Heart right ventricle (tissue), 16 donors: ENCODE measurements around the gene KMT2C. TPM values are rescaled to one million over a fixed set of nuclear protein-coding genes. Genes with fewer than 3 reads are reported as not detected.
"Not testable (repeated sequence)": the region's sequence is repeated elsewhere in the genome, so short reads cannot be mapped to it uniquely, and the experiment has no call there.

Experiments
- ATAC-seq, 8 donors: fragments of 200-7000 bp; cut with Tn5 transposase; one replicate each; pipeline ENCODE4 v1.9.1; 2020; ENCODE audit warnings: mild to moderate bottlenecking in 8 of 8, moderate library complexity in 8 of 8, moderate number of reproducible peaks in 1 of 8
- DNase-seq, 2 donors: peaks; one replicate each; pipeline ENCODE4 v3.0.0-alpha.2; 2020
- H3K27ac ChIP-seq, 10 donors: fragments of 200-600 bp; sonication (generic) in 2 of 10; one replicate each; pipeline versions ENCODE4 v1.5.0 to v1.8.0; 2020 to 2022; ENCODE audit warnings: mild to moderate bottlenecking in 3 of 10
- H3K27me3 ChIP-seq, 7 donors: fragments of 200-600 bp; one replicate each; pipeline ENCODE4 v1.8.0; 2021 to 2022; ENCODE audit warnings: mild to moderate bottlenecking in 2 of 7
- H3K36me3 ChIP-seq, 9 donors: fragments of 200-600 bp; sonication (generic) in 1 of 9; one replicate each; pipeline versions ENCODE4 v1.5.0 to v1.8.0; 2020 to 2022; ENCODE audit warnings: mild to moderate bottlenecking in 2 of 9
- H3K4me1 ChIP-seq, 9 donors: fragments of 200-600 bp; sonication (generic) in 1 of 9; one replicate each; pipeline versions ENCODE4 v1.5.0 to v1.8.0; 2020 to 2022; ENCODE audit warnings: mild to moderate bottlenecking in 4 of 9
- H3K4me3 ChIP-seq, 10 donors: fragments of 200-600 bp; sonication (generic) in 2 of 10; one replicate each; pipeline versions ENCODE4 v1.5.0 to v1.8.0; 2020 to 2022; ENCODE audit warnings: mild to moderate bottlenecking in 7 of 10, moderate library complexity in 2 of 10
- H3K9me3 ChIP-seq, 11 donors: fragments of 200-600 bp in 10 of 11; sonication (generic) in 2 of 11; one replicate each; pipeline versions ENCODE4 v1.5.0 to v1.8.0; 2013 to 2022; ENCODE audit warnings: mild to moderate bottlenecking in 2 of 11, control low read depth in 1 of 11, moderate library complexity in 1 of 11
- CTCF ChIP-seq, 9 donors: fragments of 200-600 bp; sonication (generic) in 2 of 9; IDR thresholded peaks; one replicate each; pipeline versions ENCODE4 v1.5.0 to v1.8.0; 2021 to 2022; ENCODE audit warnings: antibody characterized with exemption in 9 of 9, mild to moderate bottlenecking in 5 of 9, moderate library complexity in 1 of 9
- WGBS, 2 donors: extraction: QIAGEN DNeasy Blood & Tissue Kit; methylation state at CpG; one replicate each; pipeline ENCODE4 v1.1.7; 2013; ENCODE audit warnings: inconsistent platforms in 1 of 2; 5-methylcytosine and 5-hydroxymethylcytosine counted together
- intact Hi-C, 10 donors: fragments of 100-400 bp; cut with DNase I; formaldehyde crosslinking; loops; one replicate each; pipeline versions ENCODE4 v1.11.1 to v1.14.2; 2022
- polyA plus RNA-seq, 2 donors: library from polyadenylated mRNA; stranded (reverse); fragments of 200-250 nt; gene quantifications; one replicate each; pipeline ENCODE4 v1.2.3, GENCODE V29; 2013
- total RNA-seq, 10 donors: library from RNA; stranded (reverse); fragmentation: NEBNext Ultra II Directional in 3 of 10; extraction: Animal tissue kit (Norgen Biotek cat#: 25700) in 3 of 10; gene quantifications; one replicate each; pipeline versions ENCODE4 v1.2.1 to v1.2.4, GENCODE V29; 2021 to 2023
- donor health status: Arrhythmogenic right ventricular cardiomyopathy.
- donor health status: ischemic (EF 13 %, LVEDD 7.1; RV severe dilation, severe dysfunction).
- donor health status: healthy with polysubstance abuse.
- donor health status: DM: no; HTN: yes; CAD: no.
- donor health status: DM: no; HTN: no; CAD: no.
- donor health status: ischemic (EF 25% LVEDD 6.9; RV normal size, moderate dysfunction).
- donor health status: ischemic (EF 25% LVEDD 5.7; RV mildly dilated, moderate dysfunction).
- donor health status: healthy.
- donor health status: DM: yes; HTN: yes; CAD: no.
- donor health status: Ischemic cardiomyopathy.
- donor health status: ischemic (EF 35%, LVEDD 5.7; RV mildly dilated, moderate dysfunction).
- donor health status: nonischemic (EF 11% LVEDD 7.7; RV severe dilation, severe dysfunction).
- donor health status: DM: yes; HTN: yes; CAD: no.
- donor health status: PGD.
- donor health status: ischemic (EF 29% LVEDD 5.4; RV normal size, mild dysfunction).
- donor health status: nonischemic (EF 23%, LVEDD 6.1; RV moderate dilation, normal function).

The KMT2C gene
- total and polyA plus RNA-seq, 12 donors, result 5.5 to 54.3 (median 46.3) TPM

- WGBS, 2 donors, result 92 to 94% methylated on average over 2 of the region's 2 CpGs
- Histone ChIP-seq H3K4me3 (no peak overlapping the region), H3K36me3 (no peaks in the 10 kb centered on the region), H3K9me3 (no peaks in the 10 kb centered on the region), H3K4me1 (no peaks in the 10 kb centered on the region), H3K27ac (no peak overlapping the region), H3K27me3 (no peaks in the 10 kb centered on the region)
- ATAC-seq (no peak), DNase-seq (no peak)
- TF ChIP-seq CTCF (IDR thresholded peaks at IDR 0.05), result no peak
- intact Hi-C loops, result no loop called here
Measured at GRCh38 chr7:152478140-152478539, 42.3 kb upstream of the KMT2C start.

GRCh38 chr7:152477079-152477478, 41.3 kb upstream of the KMT2C start:
- Histone ChIP-seq H3K4me1 (no peaks in the 10 kb centered on the region), H3K27ac (no peak overlapping the region), H3K4me3 (no peak overlapping the region), H3K9me3 (no peaks in the 10 kb centered on the region), H3K36me3 (no peaks in the 10 kb centered on the region), H3K27me3 (no peaks in the 10 kb centered on the region)
- no peak for TF ChIP-seq CTCF (IDR thresholded peaks at IDR 0.05)
- WGBS, 2 donors, result 89 to 92% methylated on average over 2 of the region's 2 CpGs
- ATAC-seq (no peak), DNase-seq (no peak)
- intact Hi-C loops, result no loop called here

- Histone ChIP-seq H3K4me1 (no peaks in the 10 kb centered on the region), H3K27me3 (no peaks in the 10 kb centered on the region), H3K4me3 (no peak overlapping the region), H3K27ac (no peak overlapping the region), H3K9me3 (peaks cover 0 to 2% (median 0%) of the 10 kb centered on the region in 11 donors), H3K36me3 (no peaks in the 10 kb centered on the region)
- DNase-seq (no peak), ATAC-seq (no peak)
- intact Hi-C loops, result no loop called here
- WGBS, 2 donors, result 81 to 88% methylated on average over 3 of the region's 3 CpGs
- TF ChIP-seq CTCF (IDR thresholded peaks at IDR 0.05), result no peak
Measured at GRCh38 chr7:152476551-152476950, 40.7 kb upstream of the KMT2C start.

DNA sequence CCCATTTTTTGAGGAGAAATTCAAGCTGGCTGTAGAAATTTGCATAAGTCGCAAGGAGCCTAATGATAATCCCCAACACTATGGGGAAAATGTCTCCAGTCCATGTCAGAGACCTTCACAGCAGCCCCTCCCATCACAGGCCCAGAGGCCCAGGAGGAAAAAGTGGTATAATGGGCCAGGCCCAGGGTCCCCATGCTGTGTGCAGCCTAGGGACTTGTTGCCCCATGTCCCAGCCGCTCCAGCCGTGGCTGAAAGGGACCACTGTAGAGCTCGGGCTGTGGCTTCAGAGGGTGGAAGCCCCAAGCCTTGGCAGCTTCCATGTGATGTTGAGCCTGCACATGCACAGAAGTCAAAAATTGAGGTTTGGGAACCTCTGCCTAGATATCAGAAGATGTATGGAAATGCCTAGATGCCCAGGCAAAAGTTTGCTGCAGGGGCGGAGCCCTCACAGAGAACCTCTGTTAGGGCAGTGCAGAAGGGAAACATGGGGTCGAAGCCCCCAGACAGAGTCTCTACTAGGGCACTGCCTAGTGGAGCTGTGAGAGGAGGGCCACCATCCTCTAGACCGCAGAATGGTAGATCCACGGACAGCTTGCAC, 35.3 kb upstream of the KMT2C start:
- H3K36me3 ChIP-seq, DNase-seq, H3K27ac ChIP-seq, H3K27me3 ChIP-seq, H3K4me3 ChIP-seq, H3K4me1 ChIP-seq, intact Hi-C loops, ATAC-seq: not testable (repeated sequence)
- WGBS, 2 donors, result 93 to 94% methylated on average over 8 of the region's 8 CpGs
- peaks cover 0 to 10% (median 0%) of the 10 kb centered on the region in 11 donors for H3K9me3 ChIP-seq

- H3K36me3 ChIP-seq, intact Hi-C loops, H3K4me1 ChIP-seq, H3K4me3 ChIP-seq, H3K27me3 ChIP-seq, DNase-seq, ATAC-seq, H3K27ac ChIP-seq: not testable (repeated sequence)
- H3K9me3 ChIP-seq, result peaks cover 0 to 10% (median 0%) of the 10 kb centered on the region in 11 donors
- 70% methylated on average over 7 of the region's 7 CpGs for WGBS, 2 donors
Measured at GRCh38 chr7:152470251-152471022, 34.6 kb upstream of the KMT2C start.

DNA sequence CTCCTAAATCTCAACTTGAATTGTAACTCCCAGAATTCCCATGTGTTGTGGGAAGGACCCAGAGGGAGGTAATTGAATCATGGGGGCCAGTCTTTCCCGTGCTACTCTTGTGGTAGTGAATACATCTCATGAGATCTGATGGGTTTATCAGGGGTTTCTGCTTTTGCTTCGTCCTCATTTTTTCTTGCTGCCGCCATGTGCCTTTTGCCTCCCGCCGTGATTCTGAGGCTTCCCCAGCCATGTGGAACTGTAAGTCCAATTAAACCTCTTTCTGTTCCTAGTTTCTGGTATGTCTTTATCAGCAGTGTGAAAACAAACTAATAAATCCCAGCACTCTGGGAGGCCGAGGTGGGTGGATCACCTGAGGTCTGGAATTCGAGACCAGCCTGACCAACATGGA, 33.8 kb upstream of the KMT2C start:
- intact Hi-C loops, result loop anchor here in 5 of 10 donors (10.0 kb wide), 3 partner anchors 115 to 205 kb away; partner anchors contain the start of gene XRCC2 (in 4 of the 5)
- not testable (repeated sequence) for H3K4me3 ChIP-seq, H3K27me3 ChIP-seq, DNase-seq, H3K36me3 ChIP-seq, H3K27ac ChIP-seq, ATAC-seq
- H3K4me1 ChIP-seq, result peaks cover 0 to 16% (median 8%) of the 10 kb centered on the region in 9 donors
- peaks cover 0 to 10% (median 0%) of the 10 kb centered on the region in 11 donors for H3K9me3 ChIP-seq
- WGBS, 2 donors, result 89 to 93% methylated on average over 7 of the region's 7 CpGs
